ENCODE results near the gene ADAMTSL5.

- TF ChIP-seq CTCF (IDR thresholded peaks at IDR 0.05) (no peak), POLR2A (IDR thresholded peaks at IDR 0.05) (no peak)
These were observed 11.6 kb downstream of the ADAMTSL5 start for GRCh38 chr19:1501200-1501595.

Measured in esophagus squamous epithelium (tissue), 4 donors.